Measurements from ENCODE around the gene BAZ1B.

DNA sequence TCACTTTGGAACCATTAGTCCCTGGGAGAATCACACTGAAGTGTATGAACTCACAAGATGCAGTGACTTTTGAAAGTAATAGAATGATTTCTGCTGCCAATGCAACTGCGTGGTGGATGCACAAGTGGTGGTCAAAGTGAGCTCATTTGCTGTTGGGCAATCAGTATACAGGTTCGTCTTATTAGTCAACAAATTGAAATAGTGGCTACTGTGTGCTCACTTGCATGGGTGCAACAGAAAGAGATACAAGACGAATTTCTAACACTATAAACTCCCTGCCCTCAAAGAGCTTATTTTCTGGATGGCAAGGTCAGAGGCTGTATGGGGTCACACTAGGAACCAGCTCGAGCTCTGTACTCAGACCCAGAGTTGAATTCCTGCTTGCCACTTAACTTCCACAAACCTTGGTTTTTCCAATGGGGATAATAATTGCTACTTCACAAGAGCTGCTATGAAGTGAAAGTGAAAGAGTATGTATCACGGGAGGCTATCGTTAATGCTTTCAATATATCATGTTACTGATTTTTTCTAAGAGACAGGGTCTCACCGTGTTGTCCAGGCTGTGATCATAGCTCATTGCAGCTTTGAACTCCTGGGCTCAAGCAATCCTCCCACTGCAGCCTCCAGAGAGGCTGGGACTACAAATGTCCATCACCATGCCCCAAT lies 43.7 kb upstream of the BAZ1B start:
- TF ChIP-seq, protein P1, sequence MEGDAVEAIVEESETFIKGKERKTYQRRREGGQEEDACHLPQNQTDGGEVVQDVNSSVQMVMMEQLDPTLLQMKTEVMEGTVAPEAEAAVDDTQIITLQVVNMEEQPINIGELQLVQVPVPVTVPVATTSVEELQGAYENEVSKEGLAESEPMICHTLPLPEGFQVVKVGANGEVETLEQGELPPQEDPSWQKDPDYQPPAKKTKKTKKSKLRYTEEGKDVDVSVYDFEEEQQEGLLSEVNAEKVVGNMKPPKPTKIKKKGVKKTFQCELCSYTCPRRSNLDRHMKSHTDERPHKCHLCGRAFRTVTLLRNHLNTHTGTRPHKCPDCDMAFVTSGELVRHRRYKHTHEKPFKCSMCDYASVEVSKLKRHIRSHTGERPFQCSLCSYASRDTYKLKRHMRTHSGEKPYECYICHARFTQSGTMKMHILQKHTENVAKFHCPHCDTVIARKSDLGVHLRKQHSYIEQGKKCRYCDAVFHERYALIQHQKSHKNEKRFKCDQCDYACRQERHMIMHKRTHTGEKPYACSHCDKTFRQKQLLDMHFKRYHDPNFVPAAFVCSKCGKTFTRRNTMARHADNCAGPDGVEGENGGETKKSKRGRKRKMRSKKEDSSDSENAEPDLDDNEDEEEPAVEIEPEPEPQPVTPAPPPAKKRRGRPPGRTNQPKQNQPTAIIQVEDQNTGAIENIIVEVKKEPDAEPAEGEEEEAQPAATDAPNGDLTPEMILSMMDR (IDR thresholded peaks at IDR 0.05): no peak
- no peak for TF ChIP-seq POLR2AphosphoS5 (IDR thresholded peaks at IDR 0.05)

Data from breast epithelium (tissue), 3 donors.